ENCODE results near the gene SECISBP2.
A peak's percentile ranks its signal among the peaks of the same experiment; 100 is the strongest.

The SECISBP2 gene

GRCh38 chr9:89366711-89367110, 48.4 kb downstream of the SECISBP2 start:
- DNase-seq (ENCODE audit: low spot score): no peak

GRCh38 chr9:89367281-89367680, 49.0 kb downstream of the SECISBP2 start:
- no peak for DNase-seq (ENCODE audit: low spot score)

GRCh38 chr9:89367726-89368437, 49.6 kb downstream of the SECISBP2 start:
- DNase-seq (ENCODE audit: low spot score): no peak

- DNase-seq (ENCODE audit: low spot score): no peak
These were observed 50.2 kb downstream of the SECISBP2 start for GRCh38 chr9:89368550-89368949.

GRCh38 chr9:89368978-89369377, 50.7 kb downstream of the SECISBP2 start:
- DNase-seq (ENCODE audit: low spot score): no peak

- no peak for DNase-seq (ENCODE audit: low spot score)
These were observed 52.3 kb downstream of the SECISBP2 start for GRCh38 chr9:89370593-89370992.

- DNase-seq (ENCODE audit: low spot score): peak; percentile 17
These were observed 53.5 kb downstream of the SECISBP2 start for GRCh38 chr9:89371791-89372190.

GRCh38 chr9:89372230-89372816, 54.0 kb downstream of the SECISBP2 start:
- DNase-seq (ENCODE audit: low spot score): peak; percentile 58

GRCh38 chr9:89372979-89373378, 54.7 kb downstream of the SECISBP2 start:
- no peak for DNase-seq (ENCODE audit: low spot score)

GRCh38 chr9:89374176-89374575, 55.9 kb downstream of the SECISBP2 start:
- DNase-seq (ENCODE audit: low spot score): no peak

GRCh38 chr9:89375191-89375760, 57.0 kb downstream of the SECISBP2 start:
- peak; percentile 20 for DNase-seq (ENCODE audit: low spot score)

GRCh38 chr9:89376286-89376685, 58.0 kb downstream of the SECISBP2 start:
- no peak for DNase-seq (ENCODE audit: low spot score)

GRCh38 chr9:89376741-89377351, 58.5 kb downstream of the SECISBP2 start:
- no peak for DNase-seq (ENCODE audit: low spot score)

GRCh38 chr9:89377411-89377810, 59.1 kb downstream of the SECISBP2 start:
- no peak for DNase-seq (ENCODE audit: low spot score)

GRCh38 chr9:89378541-89378940, 60.2 kb downstream of the SECISBP2 start:
- DNase-seq (ENCODE audit: low spot score): no peak

- DNase-seq (ENCODE audit: low spot score): no peak
These were observed 60.7 kb downstream of the SECISBP2 start for GRCh38 chr9:89379031-89379430.

- DNase-seq (ENCODE audit: low spot score): no peak
These were observed 61.3 kb downstream of the SECISBP2 start for GRCh38 chr9:89379508-89380115.

GRCh38 chr9:89380437-89381307, 62.4 kb downstream of the SECISBP2 start:
- no peak for DNase-seq (ENCODE audit: low spot score)

- no peak for DNase-seq (ENCODE audit: low spot score)
These were observed 63.0 kb downstream of the SECISBP2 start for GRCh38 chr9:89381308-89381609.

- no peak for DNase-seq (ENCODE audit: low spot score)
These were observed 64.0 kb downstream of the SECISBP2 start for GRCh38 chr9:89382026-89382986.
